Peyer's patch (tissue), 4 donors: ENCODE measurements around the gene SERPINE2.

Experiments used
- CTCF ChIP-seq, 6 experiments: fragments of 450-650 bp in 4 of 6; fragments of 200-600 bp in 2 of 6; sonication (generic) in 1 of 6; IDR thresholded peaks; one replicate each; pipeline ENCODE4 v1.5.1; 2017 to 2019; ENCODE audit warnings: antibody characterized with exemption in 6 of 6, mild to moderate bottlenecking in 3 of 6, moderate library complexity in 1 of 6
- POLR2A ChIP-seq, 2 donors: fragments of 450-650 bp; IDR thresholded peaks; one replicate each; pipeline ENCODE4 v1.5.1; 2017; ENCODE audit warnings: antibody characterized with exemption in 2 of 2, mild to moderate bottlenecking in 2 of 2, moderate library complexity in 2 of 2

DNA sequence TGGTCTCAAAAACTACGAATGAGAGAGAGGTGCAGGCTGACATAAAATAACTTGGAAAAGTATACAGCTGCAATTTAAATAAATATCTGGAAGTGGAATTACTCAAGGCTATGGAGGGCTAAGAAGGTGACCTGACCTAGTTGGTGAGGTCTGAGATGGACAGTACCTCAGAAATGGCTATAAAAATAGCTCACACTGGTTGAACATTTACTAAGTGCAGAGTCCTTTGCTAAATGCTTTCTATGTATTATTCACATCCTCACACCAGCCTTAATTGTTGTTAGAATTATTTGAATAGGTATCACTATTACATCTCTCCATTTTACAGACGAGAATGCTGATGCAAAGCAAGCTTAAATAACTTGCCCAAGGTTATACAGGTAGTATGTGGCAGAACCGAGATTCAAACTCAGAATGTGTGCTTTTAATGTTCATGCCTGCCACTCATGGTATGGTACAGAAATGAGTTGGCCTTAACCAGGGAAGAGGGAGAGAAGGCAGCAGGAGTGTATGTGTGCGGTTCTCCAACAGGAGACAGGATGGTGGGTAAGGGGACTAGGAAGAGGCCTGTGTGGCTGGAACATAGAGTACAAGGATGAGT, 44.4 kb downstream of the SERPINE2 start:
- no peak for TF ChIP-seq CTCF (IDR thresholded peaks at IDR 0.05)
- TF ChIP-seq POLR2A (IDR thresholded peaks at IDR 0.05), result no peak
